Liver (tissue), 9 donors: ENCODE results near the gene HMX1. TPM values are rescaled to one million over a fixed set of nuclear protein-coding genes. Genes with fewer than 3 reads are reported as not detected.

ENCODE experiments used
- DNase-seq: peaks from one replicate; pipeline ENCODE4 v3.0.0-alpha.2; 2017; ENCODE audit warnings: low spot score
- H3K27ac ChIP-seq, 2 donors: one replicate each; pipeline ENCODE4 v1.7.0; 2013; ENCODE audit warnings: inconsistent platforms in 2 of 2, low read length in 2 of 2, control low read depth in 1 of 2, low read depth in 1 of 2, mild to moderate bottlenecking in 1 of 2
- H3K27me3 ChIP-seq, 4 donors: one replicate each; pipeline versions ENCODE4 v1.6.1 to v1.7.0; 2013; ENCODE audit warnings: low read length in 3 of 4, inconsistent platforms in 1 of 4, mild to moderate bottlenecking in 1 of 4, moderate library complexity in 1 of 4; ENCODE audit not compliant: control insufficient read depth in 4 of 4, insufficient read depth in 4 of 4
- H3K36me3 ChIP-seq, 4 donors: one replicate each; pipeline versions ENCODE4 v1.6.1 to v1.7.0; 2013; ENCODE audit warnings: low read length in 3 of 4, mild to moderate bottlenecking in 3 of 4, low read depth in 1 of 4, moderate library complexity in 1 of 4; ENCODE audit not compliant: control insufficient read depth in 4 of 4, insufficient read depth in 3 of 4
- H3K4me1 ChIP-seq, 4 donors: one replicate each; pipeline versions ENCODE4 v1.6.1 to v1.7.0; 2013; ENCODE audit warnings: low read length in 3 of 4, mild to moderate bottlenecking in 3 of 4, moderate library complexity in 1 of 4; ENCODE audit not compliant: control insufficient read depth in 4 of 4, insufficient read depth in 4 of 4
- H3K4me3 ChIP-seq, 3 donors: one replicate each; pipeline versions ENCODE4 v1.6.1 to v1.7.0; 2013; ENCODE audit warnings: low read length in 3 of 3, control low read depth in 1 of 3, low read depth in 1 of 3, mild to moderate bottlenecking in 1 of 3
- H3K9ac ChIP-seq, 2 donors: one replicate each; pipeline ENCODE4 v1.7.0; 2013; ENCODE audit warnings: low read length in 2 of 2, mild to moderate bottlenecking in 2 of 2, moderate library complexity in 2 of 2, control low read depth in 1 of 2, low read depth in 1 of 2
- H3K9me3 ChIP-seq, 4 donors: one replicate each; pipeline versions ENCODE4 v1.6.1 to v1.7.0; 2013; ENCODE audit warnings: low read length in 3 of 4; ENCODE audit not compliant: control insufficient read depth in 4 of 4
- EGR1 ChIP-seq, 2 donors: IDR thresholded peaks; 2 replicates each; pipeline ENCODE4 v1.6.1; 2016 to 2018; ENCODE audit warnings: antibody characterized with exemption in 2 of 2, low read depth in 2 of 2
- FOXA1 ChIP-seq: IDR thresholded peaks from 2 replicates; pipeline ENCODE4 v1.6.1; 2016; ENCODE audit warnings: antibody characterized with exemption
- FOXA2 ChIP-seq: IDR thresholded peaks from 2 replicates; pipeline ENCODE4 v1.6.1; 2016; ENCODE audit warnings: antibody characterized with exemption
- GABPA ChIP-seq, 2 donors: IDR thresholded peaks in 1 of 2; conservative IDR thresholded peaks in 1 of 2; 2 replicates each; pipeline ENCODE4 v1.6.1; 2016; ENCODE audit warnings: antibody characterized with exemption in 2 of 2, mild to moderate bottlenecking in 1 of 2, moderate library complexity in 1 of 2
- HNF4A ChIP-seq, 2 donors: conservative IDR thresholded peaks; 2 replicates each; pipeline ENCODE4 v1.6.1; 2016; ENCODE audit warnings: antibody characterized with exemption in 2 of 2, mild to moderate bottlenecking in 2 of 2
- HNF4G ChIP-seq: IDR thresholded peaks from 2 replicates; pipeline ENCODE4 v1.6.1; 2016; ENCODE audit warnings: antibody characterized with exemption
- JUND ChIP-seq, 2 donors: IDR thresholded peaks; 2 replicates each; pipeline ENCODE4 v1.6.1; 2016; ENCODE audit warnings: antibody characterized with exemption in 2 of 2
- RAD21 ChIP-seq, 2 donors: IDR thresholded peaks; 2 replicates each; pipeline ENCODE4 v1.6.1; 2016; ENCODE audit warnings: antibody characterized with exemption in 2 of 2, mild to moderate bottlenecking in 2 of 2
- SP1 ChIP-seq: IDR thresholded peaks from 2 replicates; pipeline ENCODE4 v1.6.1; 2018; ENCODE audit warnings: antibody characterized with exemption, mild to moderate bottlenecking
- TAF1 ChIP-seq: conservative IDR thresholded peaks from 2 replicates; pipeline ENCODE4 v1.6.1; 2016; ENCODE audit warnings: antibody characterized with exemption, mild to moderate bottlenecking
- YY1 ChIP-seq: IDR thresholded peaks from 2 replicates; pipeline ENCODE4 v1.6.1; 2016; ENCODE audit warnings: antibody characterized with exemption, mild to moderate bottlenecking
- ZBTB33 ChIP-seq: IDR thresholded peaks from 2 replicates; pipeline ENCODE4 v1.6.1; 2016; ENCODE audit warnings: antibody characterized with exemption
- WGBS: extraction: QIAGEN DNeasy Blood & Tissue Kit; methylation state at CpG from one replicate; pipeline ENCODE4 v1.1.7; 2013; 5-methylcytosine and 5-hydroxymethylcytosine counted together
- polyA plus RNA-seq, 2 donors: library from polyadenylated mRNA; stranded (reverse) in 1 of 2; unstranded in 1 of 2; fragments of 200-250 nt in 1 of 2; fragments of >200 nt in 1 of 2; fragmentation: Nextera tagmentation in 1 of 2; extraction: Ambion mirVana in 1 of 2; gene quantifications; one replicate each; pipeline versions ENCODE4 v1.2.1 to v1.2.3, GENCODE V29; 2013 to 2015
- total RNA-seq, 2 donors: library from RNA; depleted of rRNA; stranded (reverse); fragments of >200 nt; gene quantifications; one replicate each; pipeline ENCODE4 v1.2.3, GENCODE V29; 2014
- TF ChIP-seq, protein P1 (sequence below): IDR thresholded peaks from 2 replicates; pipeline ENCODE4 v1.6.1; 2016; ENCODE audit warnings: antibody characterized with exemption
- TF ChIP-seq, protein P2 (sequence below): IDR thresholded peaks from 2 replicates; pipeline ENCODE4 v1.6.1; 2016; ENCODE audit warnings: antibody characterized with exemption
- TF ChIP-seq, protein P3 (sequence below): IDR thresholded peaks from 2 replicates; pipeline ENCODE4 v1.6.1; 2016; ENCODE audit warnings: antibody characterized with exemption, mild to moderate bottlenecking
- donor health status: healthy.
- donor health status: healthy.
- donor health status: healthy.
- donor health status: healthy.
- donor health status: healthy.

Gene HMX1
- total and polyA plus RNA-seq, 4 donors, result not detected

DNA sequence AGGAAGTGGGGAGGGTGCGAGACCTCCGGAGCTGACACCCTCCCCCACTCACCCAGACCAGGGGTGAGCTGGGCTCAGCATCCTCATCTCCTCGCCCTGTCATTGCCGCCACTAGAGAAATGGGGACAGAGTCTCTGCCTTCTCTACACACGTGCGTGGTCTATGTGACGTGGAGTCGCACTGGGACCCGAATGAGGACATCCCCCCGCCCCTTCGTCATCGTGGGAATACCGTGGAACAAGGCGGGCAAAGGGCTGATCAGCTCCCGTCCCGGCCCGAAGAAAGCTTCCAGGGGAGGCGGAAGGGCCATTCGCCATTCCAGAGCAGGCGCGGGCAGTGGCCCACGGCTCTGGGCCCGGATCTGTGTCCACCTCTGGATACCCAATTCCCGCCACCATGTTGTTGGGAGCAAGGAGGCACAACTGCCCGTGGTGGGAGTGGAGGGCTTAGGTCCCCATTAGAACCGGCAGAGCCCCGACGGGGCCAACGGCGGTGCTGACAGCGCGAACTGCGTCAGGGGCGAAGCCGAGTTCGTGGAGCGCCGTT is 12.0 kb downstream of the HMX1 start:
- no peak overlapping the region for H3K27ac ChIP-seq
- 4% methylated on average over 38 of the region's 38 CpGs for WGBS
- no peaks in the 10 kb centered on the region for H3K9me3 ChIP-seq

GRCh38 chr4:8858701-8859210 is 12.9 kb downstream of the HMX1 start:
- no peaks in the 10 kb centered on the region for H3K36me3 ChIP-seq
- H3K4me1 ChIP-seq, result peaks cover 4 to 23% (median 9%) of the 10 kb centered on the region in 4 donors
- no peak overlapping the region for H3K9ac ChIP-seq
- no peak overlapping the region for H3K4me3 ChIP-seq
- H3K27me3 ChIP-seq, result peaks cover 6 to 46% (median 13%) of the 10 kb centered on the region in 4 donors
- no peak for DNase-seq
- no peaks in the 10 kb centered on the region for H3K9me3 ChIP-seq
- 2% methylated on average over 19 of the region's 19 CpGs for WGBS
- H3K27ac ChIP-seq, result no peak overlapping the region
- TF ChIP-seq, protein P1, sequence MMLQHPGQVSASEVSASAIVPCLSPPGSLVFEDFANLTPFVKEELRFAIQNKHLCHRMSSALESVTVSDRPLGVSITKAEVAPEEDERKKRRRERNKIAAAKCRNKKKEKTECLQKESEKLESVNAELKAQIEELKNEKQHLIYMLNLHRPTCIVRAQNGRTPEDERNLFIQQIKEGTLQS, result no peak
- TF ChIP-seq HNF4A (conservative IDR thresholded peaks at IDR 0.05), result no peak
- no peak for TF ChIP-seq GABPA (IDR thresholded peaks at IDR 0.05 in 1 of 2, conservative IDR thresholded peaks at IDR 0.05 in 1 of 2)
- no peak for TF ChIP-seq EGR1 (IDR thresholded peaks at IDR 0.05; ENCODE audit: low read depth in 2 of 2)
- no peak for TF ChIP-seq FOXA1
- TF ChIP-seq RAD21 (IDR thresholded peaks at IDR 0.05), result no peak
- no peak for TF ChIP-seq ZBTB33
- TF ChIP-seq, protein P2, sequence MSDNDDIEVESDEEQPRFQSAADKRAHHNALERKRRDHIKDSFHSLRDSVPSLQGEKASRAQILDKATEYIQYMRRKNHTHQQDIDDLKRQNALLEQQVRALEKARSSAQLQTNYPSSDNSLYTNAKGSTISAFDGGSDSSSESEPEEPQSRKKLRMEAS, result no peak
- TF ChIP-seq, protein P3, sequence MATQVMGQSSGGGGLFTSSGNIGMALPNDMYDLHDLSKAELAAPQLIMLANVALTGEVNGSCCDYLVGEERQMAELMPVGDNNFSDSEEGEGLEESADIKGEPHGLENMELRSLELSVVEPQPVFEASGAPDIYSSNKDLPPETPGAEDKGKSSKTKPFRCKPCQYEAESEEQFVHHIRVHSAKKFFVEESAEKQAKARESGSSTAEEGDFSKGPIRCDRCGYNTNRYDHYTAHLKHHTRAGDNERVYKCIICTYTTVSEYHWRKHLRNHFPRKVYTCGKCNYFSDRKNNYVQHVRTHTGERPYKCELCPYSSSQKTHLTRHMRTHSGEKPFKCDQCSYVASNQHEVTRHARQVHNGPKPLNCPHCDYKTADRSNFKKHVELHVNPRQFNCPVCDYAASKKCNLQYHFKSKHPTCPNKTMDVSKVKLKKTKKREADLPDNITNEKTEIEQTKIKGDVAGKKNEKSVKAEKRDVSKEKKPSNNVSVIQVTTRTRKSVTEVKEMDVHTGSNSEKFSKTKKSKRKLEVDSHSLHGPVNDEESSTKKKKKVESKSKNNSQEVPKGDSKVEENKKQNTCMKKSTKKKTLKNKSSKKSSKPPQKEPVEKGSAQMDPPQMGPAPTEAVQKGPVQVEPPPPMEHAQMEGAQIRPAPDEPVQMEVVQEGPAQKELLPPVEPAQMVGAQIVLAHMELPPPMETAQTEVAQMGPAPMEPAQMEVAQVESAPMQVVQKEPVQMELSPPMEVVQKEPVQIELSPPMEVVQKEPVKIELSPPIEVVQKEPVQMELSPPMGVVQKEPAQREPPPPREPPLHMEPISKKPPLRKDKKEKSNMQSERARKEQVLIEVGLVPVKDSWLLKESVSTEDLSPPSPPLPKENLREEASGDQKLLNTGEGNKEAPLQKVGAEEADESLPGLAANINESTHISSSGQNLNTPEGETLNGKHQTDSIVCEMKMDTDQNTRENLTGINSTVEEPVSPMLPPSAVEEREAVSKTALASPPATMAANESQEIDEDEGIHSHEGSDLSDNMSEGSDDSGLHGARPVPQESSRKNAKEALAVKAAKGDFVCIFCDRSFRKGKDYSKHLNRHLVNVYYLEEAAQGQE, result no peak
- no peak for TF ChIP-seq YY1
- no peak for TF ChIP-seq JUND (IDR thresholded peaks at IDR 0.05)
- TF ChIP-seq HNF4G, result no peak

More for the DNA sequence above, 12.0 kb downstream of the HMX1 start:
- DNase-seq, result no peak
- Histone ChIP-seq H3K36me3 (no peaks in the 10 kb centered on the region), H3K4me1 (peaks cover 4 to 23% (median 9%) of the 10 kb centered on the region in 4 donors), H3K4me3 (no peak overlapping the region), H3K27me3 (peaks cover 6 to 52% (median 19%) of the 10 kb centered on the region in 4 donors), H3K9ac (no peak overlapping the region)
- TF ChIP-seq, protein P3, result no peak
- TF ChIP-seq YY1, result no peak
- TF ChIP-seq JUND (IDR thresholded peaks at IDR 0.05), result no peak
- TF ChIP-seq TAF1, result no peak
- TF ChIP-seq HNF4A (conservative IDR thresholded peaks at IDR 0.05), result no peak
- TF ChIP-seq ZBTB33, result no peak
- TF ChIP-seq RAD21 (IDR thresholded peaks at IDR 0.05), result no peak
- no peak for TF ChIP-seq FOXA2
- no peak for TF ChIP-seq FOXA1
- no peak for TF ChIP-seq SP1
- TF ChIP-seq GABPA (IDR thresholded peaks at IDR 0.05 in 1 of 2, conservative IDR thresholded peaks at IDR 0.05 in 1 of 2), result no peak
